Fibroblast of villous mesenchyme (primary cell): ENCODE measurements around the gene PDLIM5. TPM values are rescaled to one million over a fixed set of nuclear protein-coding genes. Genes with fewer than 3 reads are reported as not detected.

Source experiments
- DNase-seq: peaks from one replicate; pipeline ENCODE4 v3.0.0-alpha.2; 2010; ENCODE audit warnings: low read depth
- H3K4me3 ChIP-seq: 2 replicates; pipeline ENCODE4 v1.5.1; 2011; ENCODE audit warnings: low read depth, mild to moderate bottlenecking, low read length
- CTCF ChIP-seq: IDR thresholded peaks from 2 replicates; pipeline ENCODE4 v1.5.1; 2012; ENCODE audit warnings: low read depth, mild to moderate bottlenecking, low read length; ENCODE audit not compliant: insufficient read depth
- total RNA-seq: library from RNA; depleted of rRNA; stranded (reverse); fragments of >200 nt; gene quantifications from 2 replicates; pipeline ENCODE4 v1.2.3, GENCODE V29; 2012

Gene PDLIM5
- total RNA-seq, 1 donor, result 370 TPM

DNA sequence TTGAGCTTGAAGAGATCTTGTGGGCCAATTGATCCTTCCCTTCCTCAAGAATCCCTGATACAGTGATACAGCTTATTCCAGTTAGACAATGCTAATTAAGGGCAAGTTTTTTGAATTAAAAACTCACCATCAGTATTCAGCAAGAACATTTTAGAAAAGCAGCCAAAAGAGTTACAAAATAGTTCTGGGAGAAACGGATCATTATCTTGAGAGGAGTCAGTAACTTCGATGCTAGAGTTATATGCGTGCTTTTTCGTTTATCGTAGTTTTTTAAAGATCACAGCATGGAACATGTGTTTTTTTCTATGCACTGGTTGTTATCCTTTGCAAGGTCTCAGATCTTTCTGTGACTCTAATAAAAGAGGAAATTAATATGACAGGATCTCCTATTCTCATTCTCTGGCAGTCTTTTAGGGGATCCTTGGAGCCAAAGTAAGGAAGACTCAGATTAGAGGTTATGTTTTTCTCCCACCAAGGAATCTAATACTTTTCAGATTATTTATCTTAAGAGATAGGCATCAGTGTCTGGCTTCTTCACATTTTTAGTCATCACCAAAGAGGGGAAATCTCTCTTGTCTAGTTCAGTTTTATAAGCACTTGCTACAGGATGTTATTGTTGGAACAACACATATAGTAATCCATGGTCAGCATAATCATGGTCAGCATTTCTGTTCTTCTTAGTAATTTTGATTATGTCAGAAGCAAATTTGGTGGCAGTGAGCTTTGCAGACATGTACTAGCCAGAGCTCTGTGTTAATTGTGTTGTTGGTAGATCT lies 109.7 kb downstream of the PDLIM5 start:
- TF ChIP-seq CTCF, result no peak
- DNase-seq, result peak; percentile 84
- peak overlapping the region; percentile 34 for H3K4me3 ChIP-seq

DNA sequence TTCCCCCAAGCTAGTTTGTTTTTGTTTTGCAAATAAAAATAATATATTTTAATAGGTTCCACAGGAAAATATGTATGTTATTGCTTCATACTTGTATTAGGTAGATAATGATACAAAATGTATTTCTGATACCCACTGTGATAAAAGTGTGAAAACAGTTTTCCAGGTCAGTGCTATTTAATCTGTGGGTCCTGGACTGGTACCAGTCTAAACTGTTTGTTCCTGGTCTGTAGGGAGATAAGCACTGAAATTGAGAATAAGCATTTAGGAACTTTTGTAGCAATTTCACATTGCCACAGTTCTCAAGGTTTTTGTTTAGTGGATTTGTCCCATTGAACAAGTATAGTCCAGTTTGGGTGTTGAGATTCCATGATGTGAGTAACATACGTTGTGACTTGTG lies 110.5 kb downstream of the PDLIM5 start:
- no peak overlapping the region for H3K4me3 ChIP-seq
- TF ChIP-seq CTCF, result no peak
- no peak for DNase-seq

- H3K4me3 ChIP-seq, result no peak overlapping the region
- TF ChIP-seq CTCF, result no peak
- no peak for DNase-seq
These were observed 112.5 kb downstream of the PDLIM5 start for GRCh38 chr4:94564252-94564651.

- no peak overlapping the region for H3K4me3 ChIP-seq
- DNase-seq, result no peak
- no peak for TF ChIP-seq CTCF
These were observed 114.7 kb downstream of the PDLIM5 start for GRCh38 chr4:94566420-94566819.

GRCh38 chr4:94567811-94568210 lies 116.1 kb downstream of the PDLIM5 start:
- DNase-seq, result no peak
- TF ChIP-seq CTCF, result no peak
- H3K4me3 ChIP-seq, result no peak overlapping the region

DNA sequence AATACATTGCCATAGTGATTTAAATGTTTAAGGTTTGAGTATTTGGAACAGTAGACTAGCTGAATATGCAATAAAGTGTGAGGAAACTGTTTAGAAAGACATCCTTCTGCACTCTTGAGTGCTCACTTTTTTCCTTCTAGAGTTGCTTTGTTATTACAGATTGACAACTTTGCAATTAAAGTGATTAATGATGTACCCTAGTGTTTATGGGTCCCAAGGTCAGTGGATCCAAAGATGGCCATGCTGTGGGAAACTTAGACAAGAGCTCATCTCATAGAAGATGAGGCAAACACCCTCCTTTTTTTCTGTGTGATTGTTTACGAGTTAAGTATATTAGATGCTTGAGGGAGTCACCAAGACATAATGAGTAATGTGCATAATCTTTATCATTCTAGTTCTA lies 118.8 kb downstream of the PDLIM5 start:
- no peak for TF ChIP-seq CTCF
- DNase-seq, result peak; percentile 66
- H3K4me3 ChIP-seq, result no peak overlapping the region

DNA sequence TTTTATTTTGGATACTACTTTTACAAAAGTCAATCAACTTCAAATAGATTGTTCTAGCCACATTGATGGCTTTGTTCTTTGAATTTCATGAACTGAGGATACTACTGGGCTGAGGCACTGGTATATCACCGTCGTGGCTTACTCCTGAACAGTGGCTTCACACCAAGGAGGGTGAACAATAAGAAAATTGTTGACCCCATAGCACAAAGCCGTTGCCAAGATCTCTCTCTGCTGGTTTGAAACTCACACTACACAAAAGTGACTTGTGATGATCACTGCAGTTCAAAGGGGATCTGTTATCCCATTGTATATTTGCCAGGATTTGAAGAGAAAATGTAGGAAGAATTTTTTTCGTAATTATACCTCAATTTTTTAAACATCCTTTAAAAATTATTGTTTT lies 119.6 kb downstream of the PDLIM5 start:
- DNase-seq, result no peak
- H3K4me3 ChIP-seq, result no peak overlapping the region
- TF ChIP-seq CTCF, result no peak
